Measurements from ENCODE around the gene ACOT11.

Gene ACOT11

GRCh38 chr1:54538538-54538937 is 9.5 kb upstream of the ACOT11 start:
- no peak for ATAC-seq

GRCh38 chr1:54540582-54541295 is 7.3 kb upstream of the ACOT11 start:
- no peak for ATAC-seq

GRCh38 chr1:54542120-54542961 is 5.7 kb upstream of the ACOT11 start:
- peak; percentile 84 to 86 for ATAC-seq

GRCh38 chr1:54542962-54543539 is 5.0 kb upstream of the ACOT11 start:
- ATAC-seq = no peak

- ATAC-seq = no peak
Observed at GRCh38 chr1:54543729-54544496, 4.1 kb upstream of the ACOT11 start.

GRCh38 chr1:54545916-54546635 is 2.0 kb upstream of the ACOT11 start:
- no peak for ATAC-seq

GRCh38 chr1:54546651-54547401 is 1.2 kb upstream of the ACOT11 start:
- no peak for ATAC-seq

GRCh38 chr1:54548389-54549044 is 489 bp downstream of the ACOT11 start:
- ATAC-seq = no peak

GRCh38 chr1:54549181-54549924 is 1.3 kb downstream of the ACOT11 start:
- no peak for ATAC-seq

- no peak for ATAC-seq
Observed at GRCh38 chr1:54551891-54552290, 3.9 kb downstream of the ACOT11 start.

- ATAC-seq = no peak
Observed at GRCh38 chr1:54553602-54554313, 5.7 kb downstream of the ACOT11 start.

GRCh38 chr1:54556110-54556509 is 8.1 kb downstream of the ACOT11 start:
- no peak for ATAC-seq

GRCh38 chr1:54557671-54558355 is 9.8 kb downstream of the ACOT11 start:
- no peak for ATAC-seq

GRCh38 chr1:54558434-54559030 is 10.5 kb downstream of the ACOT11 start:
- no peak for ATAC-seq

- no peak for ATAC-seq
Observed at GRCh38 chr1:54559111-54559548, 11.1 kb downstream of the ACOT11 start.

GRCh38 chr1:54559771-54560231 is 11.8 kb downstream of the ACOT11 start:
- ATAC-seq = no peak

GRCh38 chr1:54564312-54565112 is 16.5 kb downstream of the ACOT11 start:
- no peak for ATAC-seq

All from activated CD4-positive, CD25-positive, alpha-beta regulatory T cell treated with anti-CD3 and anti-CD28 coated beads, Interleukin-2, amount 50 U/mL, for 24 hours (primary cell).